ENCODE results near the gene SUSD1. TPM values are rescaled to one million over a fixed set of nuclear protein-coding genes. Genes with fewer than 3 reads are reported as not detected.

Gene SUSD1
- polyA plus RNA-seq, 1 donor from 2014 or later = 2.0 TPM

DNA sequence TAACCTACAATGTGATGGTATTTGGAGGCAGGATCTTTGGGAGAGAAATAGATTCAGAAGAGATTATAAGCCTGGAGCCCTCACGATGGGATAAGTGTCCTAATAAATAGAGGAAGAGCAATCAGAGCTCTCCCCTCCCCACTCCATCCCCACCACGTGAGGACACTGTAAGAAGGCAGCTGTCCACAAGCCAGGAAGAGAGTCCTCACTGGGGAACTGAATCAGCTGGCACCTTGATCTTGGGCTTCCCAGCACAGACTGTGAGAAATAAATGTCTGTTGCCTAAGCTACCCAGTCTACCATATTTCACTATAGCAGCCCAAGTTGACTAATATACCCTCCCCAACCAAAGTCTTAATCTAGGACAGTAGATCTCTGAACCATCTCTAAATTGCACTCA, 118.1 kb downstream of the SUSD1 start:
- TF ChIP-seq, protein P1, sequence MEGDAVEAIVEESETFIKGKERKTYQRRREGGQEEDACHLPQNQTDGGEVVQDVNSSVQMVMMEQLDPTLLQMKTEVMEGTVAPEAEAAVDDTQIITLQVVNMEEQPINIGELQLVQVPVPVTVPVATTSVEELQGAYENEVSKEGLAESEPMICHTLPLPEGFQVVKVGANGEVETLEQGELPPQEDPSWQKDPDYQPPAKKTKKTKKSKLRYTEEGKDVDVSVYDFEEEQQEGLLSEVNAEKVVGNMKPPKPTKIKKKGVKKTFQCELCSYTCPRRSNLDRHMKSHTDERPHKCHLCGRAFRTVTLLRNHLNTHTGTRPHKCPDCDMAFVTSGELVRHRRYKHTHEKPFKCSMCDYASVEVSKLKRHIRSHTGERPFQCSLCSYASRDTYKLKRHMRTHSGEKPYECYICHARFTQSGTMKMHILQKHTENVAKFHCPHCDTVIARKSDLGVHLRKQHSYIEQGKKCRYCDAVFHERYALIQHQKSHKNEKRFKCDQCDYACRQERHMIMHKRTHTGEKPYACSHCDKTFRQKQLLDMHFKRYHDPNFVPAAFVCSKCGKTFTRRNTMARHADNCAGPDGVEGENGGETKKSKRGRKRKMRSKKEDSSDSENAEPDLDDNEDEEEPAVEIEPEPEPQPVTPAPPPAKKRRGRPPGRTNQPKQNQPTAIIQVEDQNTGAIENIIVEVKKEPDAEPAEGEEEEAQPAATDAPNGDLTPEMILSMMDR (IDR thresholded peaks at IDR 0.05; ENCODE audit: poor library complexity, severe bottlenecking) = no peak
- TF ChIP-seq TAF1 (IDR thresholded peaks at IDR 0.05; ENCODE audit: low read depth) = no peak
- no peak for TF ChIP-seq RAD21 (conservative IDR thresholded peaks at IDR 0.05)
- TF ChIP-seq, protein P2, sequence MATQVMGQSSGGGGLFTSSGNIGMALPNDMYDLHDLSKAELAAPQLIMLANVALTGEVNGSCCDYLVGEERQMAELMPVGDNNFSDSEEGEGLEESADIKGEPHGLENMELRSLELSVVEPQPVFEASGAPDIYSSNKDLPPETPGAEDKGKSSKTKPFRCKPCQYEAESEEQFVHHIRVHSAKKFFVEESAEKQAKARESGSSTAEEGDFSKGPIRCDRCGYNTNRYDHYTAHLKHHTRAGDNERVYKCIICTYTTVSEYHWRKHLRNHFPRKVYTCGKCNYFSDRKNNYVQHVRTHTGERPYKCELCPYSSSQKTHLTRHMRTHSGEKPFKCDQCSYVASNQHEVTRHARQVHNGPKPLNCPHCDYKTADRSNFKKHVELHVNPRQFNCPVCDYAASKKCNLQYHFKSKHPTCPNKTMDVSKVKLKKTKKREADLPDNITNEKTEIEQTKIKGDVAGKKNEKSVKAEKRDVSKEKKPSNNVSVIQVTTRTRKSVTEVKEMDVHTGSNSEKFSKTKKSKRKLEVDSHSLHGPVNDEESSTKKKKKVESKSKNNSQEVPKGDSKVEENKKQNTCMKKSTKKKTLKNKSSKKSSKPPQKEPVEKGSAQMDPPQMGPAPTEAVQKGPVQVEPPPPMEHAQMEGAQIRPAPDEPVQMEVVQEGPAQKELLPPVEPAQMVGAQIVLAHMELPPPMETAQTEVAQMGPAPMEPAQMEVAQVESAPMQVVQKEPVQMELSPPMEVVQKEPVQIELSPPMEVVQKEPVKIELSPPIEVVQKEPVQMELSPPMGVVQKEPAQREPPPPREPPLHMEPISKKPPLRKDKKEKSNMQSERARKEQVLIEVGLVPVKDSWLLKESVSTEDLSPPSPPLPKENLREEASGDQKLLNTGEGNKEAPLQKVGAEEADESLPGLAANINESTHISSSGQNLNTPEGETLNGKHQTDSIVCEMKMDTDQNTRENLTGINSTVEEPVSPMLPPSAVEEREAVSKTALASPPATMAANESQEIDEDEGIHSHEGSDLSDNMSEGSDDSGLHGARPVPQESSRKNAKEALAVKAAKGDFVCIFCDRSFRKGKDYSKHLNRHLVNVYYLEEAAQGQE (IDR thresholded peaks at IDR 0.05; ENCODE audit: borderline replicate concordance) = no peak
- no peaks in the 10 kb centered on the region for H4K20me1 ChIP-seq (ENCODE audit: insufficient read depth)
- H3K9ac ChIP-seq (ENCODE audit: low read length) = no peak overlapping the region
- H2AFZ ChIP-seq (ENCODE audit: low read depth, low read length) = no peak overlapping the region
- no peaks in the 10 kb centered on the region for H3K36me3 ChIP-seq (ENCODE audit: insufficient read depth, low read length)
- no peak overlapping the region for H3K4me3 ChIP-seq (ENCODE audit: low read length)
- H3F3A ChIP-seq (ENCODE audit: insufficient read depth, low read length, poor library complexity, severe bottlenecking) = no peaks in the 10 kb centered on the region
- no peaks in the 10 kb centered on the region for H3K79me2 ChIP-seq (replicated peaks; ENCODE audit: insufficient read depth, low read length)
- no peak overlapping the region for H3K4me2 ChIP-seq (ENCODE audit: low read length)
- H3K9me2 ChIP-seq (ENCODE audit: insufficient read depth, low read length) = no peaks in the 10 kb centered on the region
- no peaks in the 10 kb centered on the region for H3K27me3 ChIP-seq (ENCODE audit: insufficient read depth, low read depth, low read length)
- H3K27ac ChIP-seq (ENCODE audit: low read length) = no peak overlapping the region
- no peaks in the 10 kb centered on the region for H3K9me3 ChIP-seq (ENCODE audit: low read length)

GRCh38 chr9:112054916-112055315, 120.2 kb downstream of the SUSD1 start:
- Histone ChIP-seq H3K27ac (ENCODE audit: low read length) (no peak overlapping the region), H3K4me2 (ENCODE audit: low read length) (no peak overlapping the region), H3K36me3 (ENCODE audit: insufficient read depth, low read length) (no peaks in the 10 kb centered on the region), H4K20me1 (ENCODE audit: insufficient read depth) (no peaks in the 10 kb centered on the region), H3K79me2 (replicated peaks; ENCODE audit: insufficient read depth, low read length) (no peaks in the 10 kb centered on the region), H3K9me2 (ENCODE audit: insufficient read depth, low read length) (no peaks in the 10 kb centered on the region), H3K27me3 (ENCODE audit: insufficient read depth, low read depth, low read length) (no peaks in the 10 kb centered on the region), H3K9ac (ENCODE audit: low read length) (no peak overlapping the region), H2AFZ (ENCODE audit: low read depth, low read length) (no peak overlapping the region), H3K4me3 (ENCODE audit: low read length) (no peak overlapping the region), H3F3A (ENCODE audit: insufficient read depth, low read length, poor library complexity, severe bottlenecking) (no peaks in the 10 kb centered on the region), H3K9me3 (ENCODE audit: low read length) (no peaks in the 10 kb centered on the region)
- no peak for TF ChIP-seq TAF1 (IDR thresholded peaks at IDR 0.05; ENCODE audit: low read depth)
- TF ChIP-seq SMC3 (conservative IDR thresholded peaks at IDR 0.05; ENCODE audit: poor library complexity) = no peak
- no peak for TF ChIP-seq EP300 (conservative IDR thresholded peaks at IDR 0.05; ENCODE audit: poor library complexity, severe bottlenecking)
- no peak for TF ChIP-seq EZH2 (IDR thresholded peaks at IDR 0.05; ENCODE audit: borderline replicate concordance, insufficient read depth, low read length, poor library complexity, severe bottlenecking)
- no peak for TF ChIP-seq MXI1 (conservative IDR thresholded peaks at IDR 0.05; ENCODE audit: poor library complexity, severe bottlenecking)
- TF ChIP-seq, protein P2 (IDR thresholded peaks at IDR 0.05; ENCODE audit: borderline replicate concordance) = no peak

Data from neural cell (in vitro differentiated cells).